ENCODE results near the gene SMARCAL1.

- TF ChIP-seq CTCF (conservative IDR thresholded peaks at IDR 0.05; ENCODE audit: low read depth, low read length) (no peak), NFE2L2 (IDR thresholded peaks at IDR 0.05; ENCODE audit: low read depth, low read length) (no peak), RAD21 (IDR thresholded peaks at IDR 0.05; ENCODE audit: low read length) (peak; percentile 8; the same call in 1 of the 2 replicates), POLR2A (IDR thresholded peaks at IDR 0.05; ENCODE audit: low read depth, low read length) (no peak), ELK1 (IDR thresholded peaks at IDR 0.05; ENCODE audit: borderline replicate concordance, low read depth, low read length) (no peak)
These were observed 107.8 kb downstream of the SMARCAL1 start for GRCh38 chr2:216520112-216520511.

Measured in IMR-90 (cell line).